WTC11 (cell line): Measurements from ENCODE around the gene BBS1. TPM values are rescaled to one million over a fixed set of nuclear protein-coding genes. Genes with fewer than 3 reads are reported as not detected.

Experiments used
- ATAC-seq: fragments of 200-7000 bp; cut with Tn5 transposase; 2 replicates; pipeline ENCODE4 v1.10.0; 2021; ENCODE audit warnings: mild to moderate bottlenecking, moderate library complexity
- CTCF ChIA-PET: fragments of 300-600 bp; sonication (Branson Sonifier 250); formaldehyde crosslinking; loops from one replicate; lab custom pipeline; 2021; ENCODE audit warnings: antibody characterized with exemption; lab: Charles Lee
- POLR2A ChIA-PET: fragments of 350-600 bp; sonication (Branson Sonifier 250); formaldehyde crosslinking; loops from one replicate; lab custom pipeline; 2021; ENCODE audit warnings: antibody characterized with exemption; lab: Charles Lee
- DNase-seq: peaks from one replicate; pipeline ENCODE4 v3.0.0; 2021; ENCODE audit warnings: low spot score
- H3K27ac Mint-ChIP-seq: 2 replicates; pipeline ENCODE4 v1.8.0; 2021; ENCODE audit warnings: mixed read lengths
- H3K27me3 Mint-ChIP-seq: 2 replicates; pipeline ENCODE4 v1.8.0; 2021; ENCODE audit warnings: low read depth, mild to moderate bottlenecking, moderate library complexity, mixed read lengths
- H3K36me3 Mint-ChIP-seq: 2 replicates; pipeline ENCODE4 v1.8.0; 2021; ENCODE audit warnings: mixed read lengths
- H3K4me1 Mint-ChIP-seq: 2 replicates; pipeline ENCODE4 v1.8.0; 2022; ENCODE audit warnings: mixed read lengths
- H3K4me3 Mint-ChIP-seq: 2 replicates; pipeline ENCODE4 v1.8.0; 2021; ENCODE audit warnings: mild to moderate bottlenecking, moderate library complexity, mixed read lengths
- H3K9me3 Mint-ChIP-seq: 2 replicates; pipeline ENCODE4 v1.8.0; 2021; ENCODE audit warnings: mixed read lengths
- CDX4 ChIP-seq: fragments of 250-450 bp; sonication (Bioruptor Pico); IDR thresholded peaks from 2 replicates; pipeline ENCODE4 v1.9.0; 2021; ENCODE audit warnings: moderate library complexity, mild to moderate bottlenecking, inconsistent platforms, borderline replicate concordance
- E2F1 ChIP-seq: sonication (generic); formaldehyde crosslinking; IDR thresholded peaks from 2 replicates; pipeline ENCODE4 v1.8.0; 2022; ENCODE audit warnings: mild to moderate bottlenecking, missing genetic modification reagents
- ERG ChIP-seq: fragments of 250-450 bp; sonication (Bioruptor Pico); IDR thresholded peaks from 2 replicates; pipeline ENCODE4 v1.8.0; 2021; ENCODE audit warnings: mild to moderate bottlenecking
- ESRRA ChIP-seq: sonication (generic); formaldehyde crosslinking; IDR thresholded peaks from 2 replicates; pipeline ENCODE4 v1.8.1; 2022; ENCODE audit warnings: mild to moderate bottlenecking, missing genetic modification reagents, borderline replicate concordance
- ETV6 ChIP-seq: sonication (generic); formaldehyde crosslinking; IDR thresholded peaks from 2 replicates; pipeline ENCODE4 v1.8.1; 2022; ENCODE audit warnings: mild to moderate bottlenecking, missing genetic modification reagents
- FOXK1 ChIP-seq: sonication (generic); formaldehyde crosslinking; IDR thresholded peaks from 2 replicates; pipeline ENCODE4 v1.8.0; 2022; ENCODE audit warnings: mild to moderate bottlenecking, moderate library complexity, missing genetic modification reagents
- FOXP1 ChIP-seq: sonication (generic); formaldehyde crosslinking; IDR thresholded peaks from 2 replicates; pipeline ENCODE4 v1.8.0; 2022; ENCODE audit warnings: missing genetic modification reagents, mild to moderate bottlenecking, moderate library complexity, borderline replicate concordance
- GABPB1 ChIP-seq: sonication (generic); formaldehyde crosslinking; IDR thresholded peaks from 2 replicates; pipeline ENCODE4 v1.8.1; 2023; ENCODE audit warnings: mild to moderate bottlenecking, missing genetic modification reagents
- JUN ChIP-seq: sonication (generic); formaldehyde crosslinking; IDR thresholded peaks from 2 replicates; pipeline ENCODE4 v1.8.0; 2023; ENCODE audit warnings: mild to moderate bottlenecking, missing genetic modification reagents
- MXD4 ChIP-seq: fragments of 250-450 bp; sonication (Bioruptor Pico); IDR thresholded peaks from 2 replicates; pipeline ENCODE4 v1.8.0; 2021; ENCODE audit warnings: mild to moderate bottlenecking, moderate library complexity, borderline replicate concordance
- NFE2L1 ChIP-seq: sonication (generic); formaldehyde crosslinking; IDR thresholded peaks from 2 replicates; pipeline ENCODE4 v1.8.1; 2023; ENCODE audit warnings: missing genetic modification reagents
- OVOL2 ChIP-seq: fragments of 250-450 bp; sonication (Bioruptor Pico); IDR thresholded peaks from 2 replicates; pipeline ENCODE4 v1.9.0; 2021; ENCODE audit warnings: mild to moderate bottlenecking, borderline replicate concordance
- PREB ChIP-seq: sonication (generic); formaldehyde crosslinking; IDR thresholded peaks from 2 replicates; pipeline ENCODE4 v1.8.1; 2022; ENCODE audit warnings: mild to moderate bottlenecking, missing genetic modification reagents, moderate library complexity, borderline replicate concordance
- RORB ChIP-seq: fragments of 250-450 bp; sonication (Bioruptor Pico); IDR thresholded peaks from 2 replicates; pipeline ENCODE4 v1.9.0; 2021; ENCODE audit warnings: mild to moderate bottlenecking
- SMAD3 ChIP-seq: sonication (generic); formaldehyde crosslinking; IDR thresholded peaks from 2 replicates; pipeline ENCODE4 v1.8.0; 2022; ENCODE audit warnings: missing genetic modification reagents, mild to moderate bottlenecking, borderline replicate concordance
- TEAD1 ChIP-seq: sonication (generic); formaldehyde crosslinking; IDR thresholded peaks from 2 replicates; pipeline ENCODE4 v1.8.0; 2022; ENCODE audit warnings: mild to moderate bottlenecking, missing genetic modification reagents
- ZBTB43 ChIP-seq: sonication (generic); formaldehyde crosslinking; IDR thresholded peaks from 2 replicates; pipeline ENCODE4 v1.8.1; 2023; ENCODE audit warnings: mild to moderate bottlenecking, missing genetic modification reagents
- ZNF219 ChIP-seq: sonication (generic); formaldehyde crosslinking; IDR thresholded peaks from 2 replicates; pipeline ENCODE4 v1.8.0; 2023; ENCODE audit warnings: missing genetic modification reagents, mild to moderate bottlenecking, borderline replicate concordance
- ZNF281 ChIP-seq: sonication (generic); formaldehyde crosslinking; IDR thresholded peaks from 2 replicates; pipeline ENCODE4 v1.8.0; 2023; ENCODE audit warnings: mild to moderate bottlenecking, missing genetic modification reagents
- ZNF317 ChIP-seq: sonication (generic); formaldehyde crosslinking; IDR thresholded peaks from 2 replicates; pipeline ENCODE4 v1.8.1; 2023; ENCODE audit warnings: low read depth, mild to moderate bottlenecking, moderate library complexity, missing genetic modification reagents, borderline replicate concordance
- ZNF416 ChIP-seq: fragments of 250-450 bp; sonication (Bioruptor Pico); IDR thresholded peaks from 2 replicates; pipeline ENCODE4 v1.9.0; 2021; ENCODE audit warnings: mild to moderate bottlenecking, inconsistent platforms
- ZNF423 ChIP-seq: fragments of 250-450 bp; sonication (Bioruptor Pico); IDR thresholded peaks from 2 replicates; pipeline ENCODE4 v2.1.2; 2022; ENCODE audit warnings: mild to moderate bottlenecking, moderate library complexity
- ZNF532 ChIP-seq: fragments of 250-450 bp; sonication (Bioruptor Pico); IDR thresholded peaks from 2 replicates; pipeline ENCODE4 v1.9.0; 2021; ENCODE audit warnings: mild to moderate bottlenecking, borderline replicate concordance
- total RNA-seq: library from RNA; stranded (reverse); gene quantifications from 3 replicates; pipeline ENCODE4 v1.2.3, GENCODE V29; 2021

BBS1 gene
- total RNA-seq, 1 experiment from 2014 or later: 26.8 TPM

- no peak for TF ChIP-seq ZBTB43 (CRISPR knock-in tag)
- TF ChIP-seq GABPB1 (CRISPR knock-in tag): no peak
- TF ChIP-seq OVOL2: no peak
- no peak for TF ChIP-seq CDX4 (CRISPR knock-in tag)
- TF ChIP-seq TEAD1 (CRISPR knock-in tag): no peak
- no peak for TF ChIP-seq FOXK1 (CRISPR knock-in tag)
- no peak for TF ChIP-seq ZNF317
- no peak for TF ChIP-seq NFE2L1 (CRISPR knock-in tag)
- TF ChIP-seq ZNF281: no peak
- TF ChIP-seq ERG (CRISPR knock-in tag): no peak
These were observed 44.2 kb downstream of the BBS1 start (continued) for GRCh38 chr11:66554602-66555001.

GRCh38 chr11:66555416-66555815 lies 45.0 kb downstream of the BBS1 start:
- Mint-ChIP-seq H3K4me3 (no peak overlapping the region), H3K36me3 (peaks cover 12% of the 10 kb centered on the region), H3K4me1 (no peaks in the 10 kb centered on the region), H3K9me3 (no peaks in the 10 kb centered on the region), H3K27me3 (peaks cover 6% of the 10 kb centered on the region), H3K27ac (no peak overlapping the region)
- ChIA-PET POLR2A (no interaction called here), CTCF (interaction anchor here (1.0 kb wide), 1 partner anchor 37 kb away, joined by 3 read pairs; the partner anchor contains the start of gene CCDC87)
- DNase-seq (no peak), ATAC-seq (no peak)
- TF ChIP-seq E2F1 (CRISPR knock-in tag) (no peak), ZNF423 (CRISPR knock-in tag) (no peak), ZNF219 (no peak), MXD4 (CRISPR knock-in tag) (no peak), ESRRA (CRISPR knock-in tag) (no peak), FOXP1 (CRISPR knock-in tag) (no peak), ZNF532 (CRISPR knock-in tag) (no peak), PREB (CRISPR knock-in tag) (no peak), ETV6 (no peak), SMAD3 (CRISPR knock-in tag) (no peak), RORB (no peak), ZNF416 (CRISPR knock-in tag) (no peak), JUN (CRISPR knock-in tag) (no peak)
